GM19372 (cell line): ENCODE results near the gene EFNA2.

Source experiments
- ATAC-seq: cut with Tn5 transposase; IDR thresholded peaks from one replicate; pipeline ENCODE4 v1.9.1; 2021; ENCODE audit warnings: mild to moderate bottlenecking, low read depth, moderate library complexity; ENCODE audit not compliant: unreplicated experiment

Gene EFNA2

GRCh38 chr19:1350867-1351266 is 65.2 kb downstream of the EFNA2 start:
- ATAC-seq, result no peak
